Mucosa of rectum (tissue), 2 donors: Measurements from ENCODE around the gene CDK2.
"Not testable (repeated sequence)": the region's sequence is repeated elsewhere in the genome, so short reads cannot be mapped to it uniquely, and the experiment has no call there.

ENCODE experiments used
- H3K27ac ChIP-seq, 2 donors: one replicate each; pipeline ENCODE4 v1.7.0; 2013; ENCODE audit warnings: inconsistent platforms in 2 of 2, low read depth in 2 of 2, low read length in 2 of 2
- H3K27me3 ChIP-seq, 2 donors: one replicate each; pipeline ENCODE4 v1.7.0; 2013; ENCODE audit warnings: low read length in 2 of 2; ENCODE audit not compliant: control insufficient read depth in 2 of 2, insufficient read depth in 2 of 2
- H3K36me3 ChIP-seq, 2 donors: one replicate each; pipeline ENCODE4 v1.7.0; 2013; ENCODE audit warnings: low read length in 2 of 2; ENCODE audit not compliant: control insufficient read depth in 2 of 2, insufficient read depth in 2 of 2
- H3K4me1 ChIP-seq, 2 donors: one replicate each; pipeline ENCODE4 v1.7.0; 2013; ENCODE audit warnings: low read length in 2 of 2, mild to moderate bottlenecking in 1 of 2; ENCODE audit not compliant: control insufficient read depth in 2 of 2, insufficient read depth in 2 of 2
- H3K4me3 ChIP-seq, 2 donors: one replicate each; pipeline ENCODE4 v1.7.0; 2013; ENCODE audit warnings: low read length in 2 of 2
- H3K9ac ChIP-seq, 2 donors: one replicate each; pipeline ENCODE4 v1.7.0; 2013; ENCODE audit warnings: low read length in 2 of 2, low read depth in 1 of 2, mild to moderate bottlenecking in 1 of 2
- H3K9me3 ChIP-seq, 2 donors: one replicate each; pipeline ENCODE4 v1.7.0; 2013; ENCODE audit warnings: low read length in 2 of 2; ENCODE audit not compliant: control insufficient read depth in 2 of 2
- donor health status: healthy.
- donor health status: Normal muscosa, but diverticular disease.

CDK2 gene

GRCh38 chr12:55966408-55967281, at the start of gene CDK2:
Gene CDK2, plus strand, starts transcription at chr12:55966830. Its CDS starts 179 bp downstream, at chr12:55967009.
- H3K27ac ChIP-seq, result peak within 1 kb of the TSS; percentile 76 to 77

GRCh38 chr12:55919032-55919431, 47.6 kb upstream of the CDK2 start:
- H3K9me3 ChIP-seq, H3K27me3 ChIP-seq, H3K4me1 ChIP-seq, H3K4me3 ChIP-seq, H3K9ac ChIP-seq, H3K27ac ChIP-seq: not testable (repeated sequence)
- H3K36me3 ChIP-seq, result peaks cover 11% of the 10 kb centered on the region in 2 donors

More at GRCh38 chr12:55966408-55967281, at the start of gene CDK2:
- Histone ChIP-seq H3K36me3 (no peaks in the 10 kb centered on the region), H3K4me1 (peaks cover 15 to 18% of the 10 kb centered on the region in 2 donors), H3K27me3 (no peaks in the 10 kb centered on the region), H3K9me3 (no peaks in the 10 kb centered on the region), H3K9ac (peak within 1 kb of the TSS; percentile 88 to 92), H3K4me3 (peak within 1 kb of the TSS; percentile 90 to 92)

- Histone ChIP-seq H3K4me1 (peaks cover 7 to 8% of the 10 kb centered on the region in 2 donors), H3K9ac (no peak overlapping the region), H3K36me3 (peaks cover 7 to 13% of the 10 kb centered on the region in 2 donors), H3K27me3 (no peaks in the 10 kb centered on the region), H3K9me3 (no peaks in the 10 kb centered on the region), H3K4me3 (no peak overlapping the region), H3K27ac (no peak overlapping the region)
These were observed 44.5 kb upstream of the CDK2 start for GRCh38 chr12:55922126-55922525.

- H3K27me3 ChIP-seq, H3K4me3 ChIP-seq, H3K9me3 ChIP-seq, H3K9ac ChIP-seq, H3K27ac ChIP-seq: not testable (repeated sequence)
- Histone ChIP-seq H3K36me3 (peaks cover 7 to 13% of the 10 kb centered on the region in 2 donors), H3K4me1 (peaks cover 10 to 12% of the 10 kb centered on the region in 2 donors)
These were observed 43.0 kb upstream of the CDK2 start for GRCh38 chr12:55923648-55924047.

GRCh38 chr12:55925371-55925770, 41.3 kb upstream of the CDK2 start:
- peaks cover 25 to 26% of the 10 kb centered on the region in 2 donors for H3K4me1 ChIP-seq
- peaks cover 7 to 13% of the 10 kb centered on the region in 2 donors for H3K36me3 ChIP-seq
- H3K9me3 ChIP-seq, result no peaks in the 10 kb centered on the region
- no peaks in the 10 kb centered on the region for H3K27me3 ChIP-seq
- no peak overlapping the region for H3K27ac ChIP-seq
- H3K4me3 ChIP-seq, result no peak overlapping the region
- H3K9ac ChIP-seq, result no peak overlapping the region

GRCh38 chr12:55925870-55926737, 40.5 kb upstream of the CDK2 start:
- Histone ChIP-seq H3K36me3 (peaks cover 4 to 13% of the 10 kb centered on the region in 2 donors), H3K4me1 (peaks cover 32 to 33% of the 10 kb centered on the region in 2 donors), H3K9me3 (no peaks in the 10 kb centered on the region), H3K27ac (peak overlapping the region; percentile 99), H3K9ac (peak overlapping the region; percentile 99), H3K4me3 (peak overlapping the region; percentile 98 to 99), H3K27me3 (no peaks in the 10 kb centered on the region)

- H3K27ac ChIP-seq, result peak overlapping the region; percentile 99
- H3K27me3 ChIP-seq, result no peaks in the 10 kb centered on the region
- H3K9ac ChIP-seq, result peak overlapping the region; percentile 99
- peak overlapping the region; percentile 98 to 99 for H3K4me3 ChIP-seq
- peaks cover 38% of the 10 kb centered on the region in 2 donors for H3K4me1 ChIP-seq
- H3K36me3 ChIP-seq, result peaks cover 4 to 9% of the 10 kb centered on the region in 2 donors
- H3K9me3 ChIP-seq, result no peaks in the 10 kb centered on the region
These were observed 39.7 kb upstream of the CDK2 start for GRCh38 chr12:55926738-55927587.

- no peaks in the 10 kb centered on the region for H3K27me3 ChIP-seq
- H3K36me3 ChIP-seq, result peaks cover 4% of the 10 kb centered on the region in 2 donors
- H3K4me1 ChIP-seq, result peaks cover 44 to 46% of the 10 kb centered on the region in 2 donors
- H3K9me3 ChIP-seq, result no peaks in the 10 kb centered on the region
- H3K27ac ChIP-seq, result peak within 1 kb of the TSS; percentile 99
- peak within 1 kb of the TSS; percentile 98 to 99 for H3K4me3 ChIP-seq
- H3K9ac ChIP-seq, result peak within 1 kb of the TSS; percentile 99
These were observed 38.8 kb upstream of the CDK2 start, which contains the start of gene PYM1 for GRCh38 chr12:55927588-55928502. Gene PYM1, minus strand, starts transcription at chr12:55927894. Its CDS starts 133 bp downstream, at chr12:55927761.
